Stimulated activated CD4-positive, alpha-beta T cell treated with anti-CD3 and anti-CD28 coated beads, Interleukin-1b, Interleukin-23, amount 100 ng/mL, for 48 hours (primary cell): ENCODE data around the gene CHEK1.
"Not testable (repeated sequence)": the region's sequence is repeated elsewhere in the genome, so short reads cannot be mapped to it uniquely, and the experiment has no call there.

Experiments used
- DNase-seq: peaks from one replicate; pipeline ENCODE4 v3.0.0-alpha.2; 2020

CHEK1 gene

DNA sequence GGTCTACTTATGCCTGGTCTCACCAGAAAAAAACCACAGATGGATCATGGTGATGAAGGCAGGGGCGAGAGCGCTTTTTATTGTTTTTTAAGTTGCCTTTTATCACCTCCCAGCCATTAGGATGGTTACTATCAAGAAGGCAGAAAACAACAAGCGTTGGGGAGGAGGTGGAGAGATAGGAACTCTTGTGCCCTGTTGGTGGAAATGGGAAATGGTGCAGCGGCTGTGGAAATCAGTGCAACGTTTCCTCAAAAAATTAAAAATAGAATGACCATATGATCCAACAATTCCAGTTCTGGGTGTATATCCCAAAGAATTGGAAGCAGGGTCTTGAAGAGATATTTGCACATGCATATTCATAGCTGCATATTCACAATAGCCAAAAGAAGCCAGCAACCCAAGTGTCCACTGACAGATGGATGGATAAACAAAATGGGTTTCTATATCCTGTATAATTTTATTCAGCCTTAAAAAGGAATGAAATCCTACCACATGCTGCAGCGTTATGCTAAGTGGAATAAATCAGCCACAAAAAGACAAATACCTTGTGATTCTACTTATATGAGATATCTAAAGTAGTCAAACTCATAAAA lies 76.2 kb downstream of the CHEK1 start:
- DNase-seq, result no peak

- no peak for DNase-seq
Observed at GRCh38 chr11:125701858-125702621, 77.1 kb downstream of the CHEK1 start.

- not testable (repeated sequence) for DNase-seq
Observed at GRCh38 chr11:125704686-125705085, 79.7 kb downstream of the CHEK1 start.

GRCh38 chr11:125720781-125721180 lies 95.8 kb downstream of the CHEK1 start:
- DNase-seq, result no peak

- DNase-seq, result no peak
Observed at GRCh38 chr11:125724125-125724524, 99.2 kb downstream of the CHEK1 start.
